HG02588 (cell line): Measurements from ENCODE around the gene DGUOK.
A peak's percentile ranks its signal among the peaks of the same experiment; 100 is the strongest.

ENCODE experiments used
- ATAC-seq: cut with Tn5 transposase; IDR thresholded peaks from one replicate; pipeline ENCODE4 v1.9.1; 2021; ENCODE audit warnings: mild to moderate bottlenecking, moderate library complexity; ENCODE audit not compliant: unreplicated experiment

Gene DGUOK

DNA sequence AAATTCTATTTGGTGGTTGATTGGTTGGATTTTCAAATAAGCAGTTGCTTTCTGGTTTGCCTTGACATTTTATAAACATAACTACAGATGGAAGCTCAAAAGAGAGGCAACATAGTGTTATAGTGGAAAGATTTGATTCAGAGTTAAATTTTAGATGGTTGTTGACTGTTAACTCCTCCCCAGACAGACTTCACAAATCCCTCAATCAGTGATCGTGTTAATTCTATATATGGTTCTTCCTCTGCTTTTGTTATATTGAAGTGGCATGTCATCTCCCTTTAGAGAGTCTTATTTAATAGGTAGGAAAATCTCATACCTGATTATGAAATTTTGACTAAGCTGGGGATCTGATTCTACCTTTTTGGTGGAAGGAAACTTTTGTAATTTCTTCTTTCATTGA is 19.5 kb downstream of the DGUOK start:
- no peak for ATAC-seq

DNA sequence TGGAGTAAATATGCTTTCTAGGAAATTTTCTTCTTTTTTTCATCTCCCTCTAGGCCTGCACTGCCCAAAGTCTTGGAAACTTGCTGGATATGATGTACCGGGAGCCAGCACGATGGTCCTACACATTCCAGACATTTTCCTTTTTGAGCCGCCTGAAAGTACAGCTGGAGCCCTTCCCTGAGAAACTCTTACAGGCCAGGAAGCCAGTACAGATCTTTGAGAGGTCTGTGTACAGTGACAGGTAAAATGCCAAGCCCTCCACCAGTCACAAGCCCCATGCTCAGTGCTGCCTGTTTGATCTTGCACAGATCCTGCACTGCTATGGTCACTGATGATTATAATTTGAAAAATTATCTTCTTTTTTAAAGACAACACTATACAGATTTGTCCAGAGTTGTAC is 20.0 kb downstream of the DGUOK start:
- no peak for ATAC-seq

DNA sequence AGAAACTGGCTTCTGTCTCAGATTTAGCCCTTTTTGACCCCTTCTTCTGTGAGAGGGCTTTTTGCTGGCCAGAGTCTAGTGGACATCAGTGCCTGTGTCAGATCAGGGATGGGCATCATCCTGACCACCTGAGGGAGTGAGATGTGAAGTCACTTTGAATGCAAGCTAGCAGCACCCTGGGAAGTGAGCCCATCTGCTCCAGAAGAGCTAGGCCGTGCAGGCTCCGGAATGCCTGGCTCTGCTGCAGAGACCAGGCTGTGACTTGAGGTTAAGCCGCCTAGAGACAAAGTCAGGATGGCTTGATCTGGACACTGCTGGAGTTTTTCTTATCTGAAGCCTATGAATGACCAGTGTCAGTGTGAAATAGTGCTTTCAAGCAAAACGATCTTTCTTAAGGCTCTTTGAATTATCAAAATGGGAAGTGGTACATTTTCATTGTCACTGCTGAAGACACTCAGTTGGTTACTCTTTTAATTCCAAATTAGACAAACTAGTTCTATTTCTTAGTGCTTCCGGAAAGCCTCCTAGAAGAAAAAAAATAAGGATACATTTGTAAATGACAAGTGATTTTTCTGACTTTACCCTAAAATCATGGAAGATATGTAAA is 20.8 kb downstream of the DGUOK start:
- ATAC-seq = no peak

DNA sequence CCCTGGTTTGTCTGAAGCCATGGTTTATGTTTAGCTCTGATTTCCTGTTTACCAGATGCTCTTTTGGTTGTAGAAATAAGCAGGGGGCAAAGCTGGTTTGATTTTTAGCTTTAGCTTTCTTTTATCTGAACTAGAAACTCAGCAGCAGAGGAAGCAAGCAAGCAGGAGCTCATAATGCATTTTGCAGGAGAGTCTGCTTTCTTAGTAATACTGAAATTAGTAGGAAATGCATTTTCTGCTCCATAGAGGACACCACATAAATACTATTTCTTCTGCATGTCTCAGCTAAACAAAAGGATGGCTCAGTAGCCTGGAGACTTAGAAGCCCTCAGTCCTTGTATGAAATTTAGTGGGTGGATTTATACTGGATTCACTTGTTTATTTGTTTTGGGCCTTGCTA is 23.1 kb downstream of the DGUOK start:
- ATAC-seq = no peak

DNA sequence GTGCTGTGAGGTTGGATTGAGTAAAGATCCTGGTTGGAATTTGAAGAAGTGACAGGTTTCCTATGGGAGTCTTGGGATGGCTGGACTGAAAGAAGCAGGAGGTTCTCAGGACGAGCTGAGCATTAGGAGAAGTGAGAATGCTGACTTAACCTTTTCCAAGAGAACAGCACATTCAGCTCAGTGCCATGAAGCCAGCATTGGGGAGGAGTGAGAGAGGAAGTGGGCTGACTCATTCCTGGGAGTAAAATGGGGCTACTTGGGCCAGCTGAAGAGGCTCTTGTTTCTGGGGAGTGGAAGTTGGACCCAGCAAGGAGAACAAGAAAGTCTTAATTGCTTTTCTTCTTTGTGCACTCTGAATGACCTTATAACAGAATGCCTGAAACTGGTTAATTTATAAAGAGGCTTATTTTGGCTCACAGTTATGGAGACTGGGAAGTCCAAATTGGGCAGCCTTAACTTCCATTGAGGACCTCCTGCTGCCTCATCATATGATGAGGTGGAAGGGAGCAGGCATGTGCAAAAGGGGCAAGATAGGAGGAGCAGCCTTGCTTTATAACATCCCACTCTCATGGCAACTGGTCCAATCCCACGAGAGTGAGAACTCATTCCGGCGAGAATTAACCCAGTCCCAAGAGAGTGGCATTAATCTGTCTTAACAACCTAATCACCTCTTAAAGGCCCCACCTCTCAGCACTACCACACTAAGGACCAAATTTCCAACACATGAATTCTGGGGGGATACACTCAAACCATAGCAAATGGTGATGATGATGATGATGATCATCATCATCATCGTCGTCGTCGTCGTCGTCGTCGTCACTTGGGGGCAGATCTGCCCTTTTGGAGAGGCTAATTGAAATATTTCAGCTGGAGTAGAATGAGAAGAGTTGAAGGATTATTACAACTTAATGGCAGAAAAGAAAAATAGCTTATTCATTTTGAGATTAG is 26.1 kb downstream of the DGUOK start:
- ATAC-seq = no peak

DNA sequence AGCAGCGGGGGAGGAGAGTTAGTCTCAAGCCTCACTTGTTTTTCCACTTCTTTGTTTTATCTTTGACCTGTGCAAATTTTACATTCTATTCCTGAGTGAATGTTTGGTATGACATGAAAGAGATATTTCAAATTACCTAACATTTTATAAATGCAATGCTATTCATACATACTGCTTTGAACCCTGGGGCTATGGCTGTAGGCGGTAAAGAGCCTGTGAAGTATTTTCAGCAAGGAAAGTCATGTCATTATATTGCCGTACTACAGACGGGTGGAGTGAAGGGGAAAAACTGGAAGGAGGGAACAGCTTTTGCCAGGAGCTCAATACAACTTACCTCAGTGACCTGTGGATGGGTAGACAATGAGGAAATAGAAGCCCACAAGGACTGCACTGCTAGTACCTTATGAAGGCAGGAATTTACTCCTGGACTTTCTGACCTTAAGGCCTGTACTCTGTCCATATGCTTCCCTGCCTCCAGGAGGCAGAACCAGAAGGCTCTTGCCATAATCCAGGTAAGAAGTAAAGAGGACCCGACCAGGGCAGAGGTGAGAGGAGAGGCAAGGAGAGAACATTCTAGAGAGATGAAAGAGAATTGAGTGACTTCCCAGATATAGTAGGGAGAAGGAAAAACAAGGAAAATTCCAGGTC is 29.7 kb downstream of the DGUOK start:
- ATAC-seq = no peak

DNA sequence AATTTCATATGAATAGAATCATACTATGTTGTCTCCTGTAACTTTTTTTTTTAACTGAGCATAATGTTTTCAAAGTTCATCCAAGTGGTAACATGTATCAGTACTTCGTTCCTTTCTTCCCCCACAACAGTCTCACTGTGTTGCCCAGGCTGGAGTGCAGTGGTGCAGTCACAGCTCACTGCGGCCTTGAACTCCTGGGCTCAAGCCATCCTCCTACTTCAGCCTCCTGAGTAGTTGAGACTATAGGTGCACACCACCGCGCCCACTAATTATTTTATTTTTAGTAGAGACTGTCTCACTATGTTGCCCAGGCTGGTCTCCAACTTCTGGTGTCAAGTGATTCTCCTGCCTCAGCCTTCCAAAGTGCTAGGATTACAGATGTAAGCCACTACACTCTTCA is 34.6 kb downstream of the DGUOK start:
- no peak for ATAC-seq

DNA sequence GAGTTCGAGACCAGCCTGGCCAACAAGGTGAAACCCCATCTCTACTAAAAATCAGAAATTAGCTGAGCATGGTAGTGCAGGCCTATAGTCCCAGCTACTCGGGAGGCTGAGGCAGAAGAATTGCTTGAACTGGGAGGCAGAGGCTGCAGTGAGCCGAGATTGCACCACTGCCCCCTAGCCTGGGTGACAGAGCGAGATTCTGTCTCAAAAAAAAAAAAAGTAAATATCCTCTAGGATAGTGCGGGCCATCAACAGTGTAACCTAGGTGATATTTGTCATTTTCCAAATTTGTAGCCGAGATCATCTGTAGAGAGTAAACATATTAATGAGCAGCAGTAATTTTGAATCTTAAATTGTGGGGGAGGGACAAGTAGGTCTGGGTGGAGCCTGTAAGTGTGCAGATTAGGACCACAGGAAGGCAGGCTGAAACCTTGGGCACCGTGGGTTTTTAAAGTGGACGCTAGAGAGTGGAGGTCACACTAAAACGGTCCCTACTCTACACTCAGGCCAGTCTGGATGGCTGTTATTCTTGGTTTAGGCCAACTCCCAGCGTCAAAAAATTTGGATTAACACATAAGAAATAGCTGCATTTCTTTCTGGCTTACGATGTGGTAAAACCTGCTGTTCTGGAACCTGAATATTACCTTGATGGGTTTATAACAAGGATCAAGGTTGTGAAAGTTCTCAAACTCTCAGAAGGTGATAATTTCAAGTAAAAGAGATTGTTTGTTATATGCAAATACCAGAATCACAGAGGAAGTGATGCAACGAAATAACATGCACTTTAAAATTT is 35.3 kb downstream of the DGUOK start:
- ATAC-seq = no peak

DNA sequence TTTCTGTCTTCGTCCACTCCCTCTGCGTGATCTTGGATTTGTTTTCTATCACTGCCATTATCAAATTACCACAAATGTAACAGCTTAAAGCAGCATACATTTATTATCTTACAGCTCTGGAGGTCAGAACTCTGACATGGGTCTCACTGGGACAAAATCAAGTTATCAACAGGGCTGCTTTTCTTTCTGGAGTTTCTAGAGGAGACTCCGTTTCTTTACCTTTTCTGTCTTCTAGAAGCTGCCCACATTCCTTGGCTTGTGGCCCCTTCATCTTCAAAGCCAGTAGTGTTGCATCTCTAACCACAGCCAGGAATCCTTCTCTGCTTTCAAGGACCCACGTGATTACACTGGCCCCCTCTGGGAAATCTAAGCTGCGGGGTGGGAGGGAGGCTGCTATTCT is 36.1 kb downstream of the DGUOK start:
- ATAC-seq = no peak

DNA sequence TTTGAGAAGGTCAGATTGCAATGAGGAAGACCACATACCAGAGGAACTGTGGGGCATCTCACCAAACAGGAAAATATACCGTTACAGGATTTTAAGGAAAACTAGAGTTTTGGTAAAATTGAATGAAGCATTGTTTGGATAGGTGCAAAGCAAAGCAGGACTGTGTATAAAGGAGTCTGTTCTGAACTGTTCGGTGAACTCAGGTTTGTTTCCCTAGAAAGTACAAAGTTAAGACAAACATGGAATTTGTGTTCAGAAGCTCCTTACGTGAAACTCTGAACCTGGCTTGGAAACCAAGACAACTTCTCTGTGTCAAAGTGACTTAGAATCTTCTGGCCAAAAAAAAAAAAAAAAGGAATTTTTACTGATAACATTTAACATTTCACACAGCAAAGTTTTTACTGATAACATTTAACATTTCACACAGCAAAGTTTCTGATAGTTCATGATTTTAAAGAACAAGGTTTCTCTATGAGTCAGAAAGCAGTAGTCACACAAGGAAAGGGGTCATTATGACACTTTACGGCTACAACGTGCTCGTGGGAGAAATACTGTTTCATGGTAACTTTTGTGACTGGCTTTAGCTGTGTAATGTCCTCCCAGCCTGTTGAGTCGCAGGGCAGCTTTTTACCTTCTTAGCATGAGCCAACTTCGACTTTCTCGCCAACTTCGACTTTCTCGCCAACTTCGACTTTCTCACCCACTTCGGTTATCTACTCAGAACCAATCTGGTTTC is 36.9 kb downstream of the DGUOK start:
- peak; percentile 46 for ATAC-seq

DNA sequence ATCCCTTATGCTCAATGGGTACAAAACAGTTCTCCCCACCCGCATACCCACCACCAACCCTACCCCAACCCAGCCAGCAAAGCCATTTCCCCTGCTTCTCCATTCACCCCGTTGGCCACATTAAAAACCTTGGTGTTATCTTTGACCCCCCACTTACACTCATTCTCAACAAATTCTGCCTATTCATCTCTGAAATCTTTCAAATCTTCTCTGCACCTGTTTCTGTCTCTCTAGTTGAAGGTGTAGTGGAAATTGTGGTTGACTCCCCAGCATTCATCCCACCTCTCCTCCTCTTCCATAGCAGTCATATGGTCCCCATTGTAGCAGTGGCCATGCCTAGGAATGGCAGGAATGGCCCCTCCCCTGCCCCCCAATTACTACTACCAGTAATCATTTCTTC is 37.5 kb downstream of the DGUOK start:
- no peak for ATAC-seq

DNA sequence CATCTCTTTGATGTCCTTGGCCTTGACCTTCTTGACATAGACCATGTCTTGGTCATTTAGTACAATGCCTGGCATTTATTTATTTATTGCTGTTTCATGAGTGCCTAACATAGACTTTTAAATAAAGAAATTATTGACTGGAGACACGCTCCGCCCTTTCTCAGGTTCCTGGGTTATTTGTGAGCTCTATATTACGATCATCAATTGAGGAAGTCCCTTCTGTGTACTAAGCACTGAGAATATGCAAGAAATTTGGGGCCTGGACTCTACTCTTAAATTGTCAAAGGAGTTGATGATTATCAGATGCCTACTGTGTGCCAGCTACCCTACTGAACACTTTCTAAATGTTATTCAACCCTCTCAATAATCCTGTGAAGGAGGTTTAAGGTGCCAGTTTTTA is 38.4 kb downstream of the DGUOK start:
- ATAC-seq = no peak

DNA sequence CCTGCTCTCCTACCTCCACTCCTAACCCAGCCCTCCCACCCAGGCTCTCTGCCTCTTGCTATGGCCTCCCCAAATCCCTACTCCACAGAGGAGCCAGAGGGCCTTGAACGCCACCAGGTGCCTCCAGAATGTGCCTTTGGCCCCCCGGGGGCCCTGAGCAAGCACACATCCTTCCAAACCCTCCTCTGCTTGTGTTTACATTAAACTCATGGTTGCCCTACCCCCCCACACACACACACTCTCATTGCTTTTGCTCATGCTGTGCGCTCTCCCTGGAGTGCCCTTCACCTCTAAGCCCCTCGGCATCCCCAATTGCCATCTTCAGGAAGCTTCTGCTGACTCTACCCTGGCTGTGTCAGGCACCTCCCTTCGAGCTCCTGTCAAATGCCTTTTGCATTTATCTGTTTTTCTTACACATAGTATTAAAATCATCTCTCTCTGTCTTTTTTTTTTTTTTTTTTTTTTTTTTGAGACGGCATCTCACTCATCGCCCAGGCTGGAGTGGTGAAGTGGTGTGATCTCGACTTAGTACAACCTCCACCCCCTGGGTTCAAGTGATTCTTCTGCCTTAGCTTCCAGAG is 41.8 kb downstream of the DGUOK start:
- no peak for ATAC-seq

DNA sequence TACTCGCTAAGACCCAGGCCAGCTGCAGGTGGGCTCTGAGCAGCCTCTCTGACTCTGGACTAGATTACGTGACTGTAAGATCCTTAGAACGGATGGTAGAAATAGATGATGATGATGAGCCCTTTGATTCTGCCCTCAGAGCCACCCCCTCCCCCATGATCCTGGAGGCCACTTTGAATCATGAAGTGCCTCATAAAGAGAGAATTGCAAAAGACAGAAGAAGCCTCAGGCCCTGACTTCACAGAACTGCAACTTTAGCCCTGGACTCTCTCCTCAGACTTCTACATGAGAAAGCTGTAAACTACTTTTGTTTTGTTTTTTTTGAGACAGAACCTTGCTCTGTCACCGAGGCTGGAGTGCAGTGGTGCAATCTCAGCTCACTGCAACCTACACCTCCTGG is 42.7 kb downstream of the DGUOK start:
- no peak for ATAC-seq

DNA sequence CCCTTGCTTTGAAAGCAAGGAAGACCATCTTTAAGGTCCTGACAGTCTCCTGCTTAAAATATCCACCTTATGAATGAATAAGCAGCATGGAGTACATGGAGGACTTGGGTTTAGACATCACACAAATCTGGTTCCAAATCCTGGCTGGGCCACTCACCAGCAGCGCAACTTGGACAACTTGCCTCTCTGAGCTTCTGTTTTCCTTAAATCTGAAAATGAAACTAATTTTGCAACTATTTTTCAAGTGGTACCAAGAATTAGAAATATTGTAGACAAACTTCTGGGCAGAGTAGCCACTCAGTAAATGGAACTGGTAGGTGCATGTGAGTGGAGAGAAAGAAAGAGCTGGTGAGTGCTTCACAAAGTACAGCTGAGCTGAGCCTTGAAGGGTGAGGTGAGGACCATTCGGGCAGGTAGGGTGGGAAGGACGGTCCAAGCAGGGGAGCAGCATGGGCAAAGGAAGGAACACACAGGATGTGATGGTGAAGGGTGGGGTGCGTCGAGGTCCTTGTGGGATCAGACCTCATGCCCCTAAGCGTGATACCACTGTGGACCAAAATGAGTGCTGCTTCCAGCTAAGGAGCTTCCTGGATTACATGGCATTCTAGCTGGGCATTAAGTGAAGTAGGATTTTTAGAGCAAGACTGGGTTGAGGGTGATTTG is 43.6 kb downstream of the DGUOK start:
- no peak for ATAC-seq

DNA sequence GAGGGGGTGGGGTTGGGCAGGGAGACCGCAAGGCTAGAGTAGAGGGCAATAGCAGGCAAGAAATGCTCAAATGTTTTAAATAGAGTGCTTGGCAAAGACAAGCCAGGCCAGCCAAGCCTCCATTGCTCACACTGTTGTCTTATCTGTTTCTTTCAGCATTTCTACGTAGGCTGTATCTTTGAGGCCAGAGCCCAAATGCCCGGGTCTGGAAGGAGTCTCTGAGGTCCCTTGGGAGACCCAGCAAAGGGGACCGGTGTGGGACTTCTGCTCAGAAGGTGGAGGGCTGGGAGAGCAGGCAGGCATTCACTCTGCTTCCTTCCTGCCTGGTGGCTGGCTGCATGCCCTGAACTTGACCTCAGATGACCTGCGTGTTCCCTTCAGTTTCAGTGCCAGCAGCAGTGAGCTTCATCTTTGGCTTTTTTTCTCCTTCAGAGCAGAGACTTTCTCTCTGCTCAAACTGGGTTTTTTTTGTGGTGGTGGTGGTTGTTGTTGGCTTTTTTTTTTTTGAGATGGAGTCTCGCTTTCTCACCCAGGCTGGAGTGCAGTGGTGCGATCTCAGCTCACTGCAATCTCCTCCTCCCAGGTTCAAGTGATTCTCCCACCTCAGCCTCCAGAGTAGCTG is 44.3 kb downstream of the DGUOK start:
- ATAC-seq = peak; percentile 85

DNA sequence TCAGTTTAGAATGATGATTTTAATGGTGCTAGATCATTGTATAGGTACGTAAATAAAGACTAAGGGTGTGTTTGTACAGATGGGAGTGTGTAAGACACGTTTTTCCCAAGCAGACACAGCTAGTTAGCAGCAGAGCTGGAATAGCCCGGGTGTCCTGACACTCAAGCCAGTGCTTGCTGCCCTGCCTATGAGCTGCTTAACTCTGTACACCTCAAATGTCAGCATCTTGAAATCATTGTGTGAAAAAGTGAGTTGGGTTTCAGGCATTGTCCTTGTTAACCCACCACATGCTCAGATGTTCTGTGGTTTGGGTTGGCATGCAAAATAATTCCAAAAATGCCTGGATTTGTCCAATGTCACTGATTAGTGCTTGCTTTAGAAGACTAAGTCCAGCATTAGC is 45.0 kb downstream of the DGUOK start:
- no peak for ATAC-seq

DNA sequence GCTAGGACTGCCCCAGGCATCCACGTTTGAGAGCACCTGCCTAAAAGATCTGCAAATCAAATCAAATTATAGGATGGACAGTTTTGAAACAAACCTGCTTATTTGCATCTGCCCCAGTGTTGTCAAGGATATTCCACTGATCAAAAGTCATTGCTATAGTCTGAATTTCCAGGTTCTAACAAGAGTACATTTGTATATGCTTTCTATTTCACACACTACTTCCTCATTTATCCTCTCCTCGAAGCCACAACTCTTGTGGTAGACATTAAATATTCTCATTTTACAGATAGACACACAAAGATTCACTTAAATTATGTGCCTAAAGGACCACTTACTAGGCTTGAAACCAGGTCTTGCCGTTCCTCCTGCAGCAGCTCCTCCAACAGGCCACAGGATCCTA is 46.2 kb downstream of the DGUOK start:
- no peak for ATAC-seq

DNA sequence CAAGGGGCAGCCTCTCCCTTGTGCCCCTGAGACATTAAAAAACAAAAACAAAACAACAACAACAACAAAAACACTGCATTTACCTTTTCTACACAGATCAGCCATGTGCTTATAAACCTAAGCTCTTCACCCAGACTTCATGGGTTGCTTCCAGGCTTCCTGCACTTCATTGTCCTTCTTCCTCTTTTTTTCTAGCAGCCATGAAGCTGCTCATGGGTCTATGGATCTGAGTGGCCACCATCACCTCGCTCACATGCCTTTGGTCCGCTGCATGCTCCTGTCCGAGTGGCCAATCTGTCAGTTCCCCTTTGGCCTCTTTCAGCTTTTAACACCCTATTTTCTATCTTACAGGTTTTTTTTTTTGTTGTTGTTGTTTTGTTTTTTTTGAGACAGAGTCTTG is 49.1 kb downstream of the DGUOK start:
- no peak for ATAC-seq
